GM19455 (cell line): ENCODE measurements around the gene PROP1.
"Not testable (repeated sequence)": the region's sequence is repeated elsewhere in the genome, so short reads cannot be mapped to it uniquely, and the experiment has no call there.

ENCODE experiments used
- ATAC-seq: cut with Tn5 transposase; IDR thresholded peaks from one replicate; pipeline ENCODE4 v1.9.1; 2021; ENCODE audit not compliant: unreplicated experiment

PROP1 gene

GRCh38 chr5:177995691-177996595 is at the start of gene PROP1:
PROP1 (minus strand) TSS chr5:177996242; CDS start chr5:177995933, 309 bp downstream.
- no peak for ATAC-seq

GRCh38 chr5:178019379-178020030 is 23.5 kb upstream of the PROP1 start:
- ATAC-seq: not testable (repeated sequence)

GRCh38 chr5:178012758-178013157 is 16.7 kb upstream of the PROP1 start:
- ATAC-seq: not testable (repeated sequence)

- not testable (repeated sequence) for ATAC-seq
Measured at GRCh38 chr5:178011816-178012554, 15.9 kb upstream of the PROP1 start.

GRCh38 chr5:178007272-178007671 is 11.2 kb upstream of the PROP1 start:
- not testable (repeated sequence) for ATAC-seq

GRCh38 chr5:178006536-178007231 is 10.6 kb upstream of the PROP1 start:
- not testable (repeated sequence) for ATAC-seq

GRCh38 chr5:178006181-178006535 is 10.1 kb upstream of the PROP1 start:
- not testable (repeated sequence) for ATAC-seq

GRCh38 chr5:177997846-177998245 is 1.8 kb upstream of the PROP1 start:
- no peak for ATAC-seq

- no peak for ATAC-seq
Measured at GRCh38 chr5:177997319-177997670, 1.3 kb upstream of the PROP1 start.

GRCh38 chr5:177996660-177997318 is 747 bp upstream of the PROP1 start:
- ATAC-seq: no peak

GRCh38 chr5:177994561-177995190 is 1.4 kb downstream of the PROP1 start:
- ATAC-seq: no peak

- no peak for ATAC-seq
Measured at GRCh38 chr5:177994063-177994462, 2.0 kb downstream of the PROP1 start.

- no peak for ATAC-seq
Measured at GRCh38 chr5:177992466-177992865, 3.6 kb downstream of the PROP1 start.

- no peak for ATAC-seq
Measured at GRCh38 chr5:177988989-177989625, 6.9 kb downstream of the PROP1 start.

- ATAC-seq: no peak
Measured at GRCh38 chr5:177987326-177987725, 8.7 kb downstream of the PROP1 start.

GRCh38 chr5:177985430-177986040 is 10.5 kb downstream of the PROP1 start:
- ATAC-seq: no peak

- no peak for ATAC-seq
Measured at GRCh38 chr5:177984584-177985206, 11.3 kb downstream of the PROP1 start.

GRCh38 chr5:177983763-177984583 is 12.1 kb downstream of the PROP1 start:
- ATAC-seq: no peak
